Keratinocyte (primary cell): Measurements from ENCODE around the gene PARK7. TPM values are rescaled to one million over a fixed set of nuclear protein-coding genes. Genes with fewer than 3 reads are reported as not detected.

Experiments used
- DNase-seq: peaks from one replicate; pipeline ENCODE4 v3.0.0-alpha.2; 2011; ENCODE audit warnings: low read depth, missing footprints, low spot score
- FAIRE-seq: peaks from 2 replicates; lab custom pipeline; 2011; peaks lifted over from hg19 to GRCh38; lab: Jason Lieb, UNC
- H2AFZ ChIP-seq: 2 replicates; pipeline ENCODE4 v1.6.0; 2012; ENCODE audit warnings: low read length, control low read depth, inconsistent platforms; ENCODE audit not compliant: control insufficient read depth
- H3K27ac ChIP-seq: 2 replicates; pipeline ENCODE4 v1.5.1; 2011; ENCODE audit warnings: low read length; ENCODE audit not compliant: control insufficient read depth, insufficient read depth
- H3K27me3 ChIP-seq: 3 replicates; pipeline ENCODE4 v1.6.0; 2011; ENCODE audit warnings: low read length; ENCODE audit not compliant: control insufficient read depth, insufficient read depth; ENCODE audit errors: extremely low read depth
- H3K36me3 ChIP-seq, 2 experiments: 2 replicates in 1 of 2; 3 replicates in 1 of 2; pipeline ENCODE4 v1.5.1; 2011; ENCODE audit warnings: low read length in 2 of 2, mild to moderate bottlenecking in 1 of 2; ENCODE audit not compliant: control insufficient read depth in 2 of 2, insufficient read depth in 2 of 2; ENCODE audit errors: extremely low read depth in 1 of 2
- H3K4me1 ChIP-seq: 3 replicates; pipeline ENCODE4 v1.5.1; 2011; ENCODE audit warnings: low read length; ENCODE audit not compliant: control insufficient read depth, insufficient read depth; ENCODE audit errors: extremely low read depth
- H3K4me2 ChIP-seq: 3 replicates; pipeline ENCODE4 v1.6.0; 2011; ENCODE audit warnings: low read depth, low read length; ENCODE audit not compliant: control insufficient read depth, insufficient read depth; ENCODE audit errors: extremely low read depth
- H3K4me3 ChIP-seq, 3 experiments: fragments of 200-600 bp in 1 of 3; sonication (generic) in 1 of 3; 2 replicates in 2 of 3; 3 replicates in 1 of 3; pipeline ENCODE4 v1.5.1; 2011 to 2016; ENCODE audit warnings: low read length in 3 of 3, mild to moderate bottlenecking in 3 of 3, control low read depth in 2 of 3, inconsistent platforms in 1 of 3, low read depth in 1 of 3, mixed read lengths in 1 of 3, mixed run types in 1 of 3, moderate library complexity in 1 of 3; ENCODE audit not compliant: control insufficient read depth in 2 of 3, insufficient read depth in 2 of 3; ENCODE audit errors: extremely low read depth in 1 of 3
- H3K79me2 ChIP-seq: 2 replicates; pipeline ENCODE4 v1.6.0; 2012; ENCODE audit warnings: low read length; ENCODE audit not compliant: control insufficient read depth, insufficient read depth
- H3K9ac ChIP-seq: 3 replicates; pipeline ENCODE4 v1.6.0; 2011; ENCODE audit warnings: low read length; ENCODE audit not compliant: control insufficient read depth, insufficient read depth; ENCODE audit errors: extremely low read depth
- H3K9me1 ChIP-seq: 3 replicates; pipeline ENCODE4 v1.6.0; 2011; ENCODE audit warnings: low read length; ENCODE audit not compliant: control insufficient read depth, insufficient read depth; ENCODE audit errors: extremely low read depth
- H3K9me3 ChIP-seq: 2 replicates; pipeline ENCODE4 v1.5.1; 2012; ENCODE audit warnings: low read depth, low read length; ENCODE audit not compliant: control insufficient read depth
- H4K20me1 ChIP-seq: 3 replicates; pipeline ENCODE4 v1.6.0; 2011; ENCODE audit warnings: low read length; ENCODE audit not compliant: control insufficient read depth, insufficient read depth; ENCODE audit errors: extremely low read depth
- CTCF ChIP-seq, 3 experiments: IDR thresholded peaks in 1 of 3; conservative IDR thresholded peaks in 1 of 3; optimal IDR thresholded peaks in 1 of 3; 2 replicates in 2 of 3; 3 replicates in 1 of 3; pipeline versions ENCODE3 to v1.5.1; 2011; ENCODE audit warnings: low read length in 3 of 3, mild to moderate bottlenecking in 3 of 3, moderate library complexity in 2 of 3, control low read depth in 1 of 3, inconsistent platforms in 1 of 3; ENCODE audit not compliant: insufficient read depth in 2 of 3; ENCODE audit errors: extremely low read depth in 1 of 3
- EZH2 ChIP-seq: IDR thresholded peaks from one replicate; pipeline ENCODE4 v1.6.1; 2012; ENCODE audit warnings: inconsistent platforms, mild to moderate bottlenecking, low read length, moderate library complexity
- dilution Hi-C: fragments of 300-500 bp; cut with MboI; formaldehyde crosslinking; loops from one replicate; pipeline ENCODE4 v1.7.0; 2020; ENCODE audit warnings: low sequenced_read_pairs; ENCODE audit not compliant: extremely low pct_ligation_motif_present
- polyA plus RNA-seq, 5 experiments: library from polyadenylated mRNA; depleted of rRNA in 3 of 5; stranded (reverse) in 3 of 5; stranded (forward) in 1 of 5; unstranded in 1 of 5; fragments of >200 nt; gene quantifications; 1 replicate in 1 of 5; 2 replicates in 3 of 5; 3 replicates in 1 of 5; pipeline versions ENCODE4 v1.2.1 to v1.2.3, GENCODE V29; 2011 to 2012; ENCODE audit warnings: missing spikeins in 2 of 5, low read depth in 1 of 5, low replicate concordance in 1 of 5

Gene PARK7
- polyA plus RNA-seq, 1 donor (not counting 4 experiments of a cell fraction or from before 2014, with no cell fraction given): 502 TPM

GRCh38 chr1:7956218-7957032 lies 5.1 kb upstream of the PARK7 start:
- H3K9ac ChIP-seq: no peak overlapping the region
- H2AFZ ChIP-seq: no peak overlapping the region
- no peaks in the 10 kb centered on the region for H3K27me3 ChIP-seq
- no peak for TF ChIP-seq EZH2
- no peak for TF ChIP-seq CTCF (optimal IDR thresholded peaks at IDR 0.05 in 1 of 3, IDR thresholded peaks at IDR 0.05 in 1 of 3, conservative IDR thresholded peaks at IDR 0.05 in 1 of 3; ENCODE audit: extremely low read depth in 1 of 3, insufficient read depth in 2 of 3, low read length in 3 of 3)
- no peak for FAIRE-seq
- no peak for DNase-seq
- no peak overlapping the region for H3K4me2 ChIP-seq
- no peak overlapping the region for H3K4me3 ChIP-seq
- no peaks in the 10 kb centered on the region for H3K9me1 ChIP-seq
- H3K36me3 ChIP-seq: no peaks in the 10 kb centered on the region
- H3K79me2 ChIP-seq: peaks cover 4% of the 10 kb centered on the region
- no peaks in the 10 kb centered on the region for H3K9me3 ChIP-seq
- dilution Hi-C loops: no loop called here
- no peak overlapping the region for H3K27ac ChIP-seq
- no peaks in the 10 kb centered on the region for H4K20me1 ChIP-seq
- peaks cover 12% of the 10 kb centered on the region for H3K4me1 ChIP-seq

- Histone ChIP-seq H3K4me1 (peaks cover 6% of the 10 kb centered on the region), H4K20me1 (no peaks in the 10 kb centered on the region), H2AFZ (no peak overlapping the region), H3K36me3 (peaks cover 5 to 16% of the 10 kb centered on the region in 2 experiments), H3K9me1 (no peaks in the 10 kb centered on the region), H3K4me2 (peak overlapping the region; percentile 89), H3K9me3 (no peaks in the 10 kb centered on the region), H3K79me2 (peaks cover 39% of the 10 kb centered on the region), H3K27me3 (no peaks in the 10 kb centered on the region), H3K9ac (peak overlapping the region; percentile 94), H3K27ac (no peak overlapping the region), H3K4me3 (peak overlapping the region in 2 of 3 experiments; percentile 95 to 98)
- TF ChIP-seq CTCF (optimal IDR thresholded peaks at IDR 0.05 in 1 of 3, IDR thresholded peaks at IDR 0.05 in 1 of 3, conservative IDR thresholded peaks at IDR 0.05 in 1 of 3; ENCODE audit: extremely low read depth in 1 of 3, insufficient read depth in 2 of 3, low read length in 3 of 3) (no peak), EZH2 (no peak)
- dilution Hi-C loops: no loop called here
- no peak for DNase-seq
- no peak for FAIRE-seq
These were observed 1.3 kb upstream of the PARK7 start for GRCh38 chr1:7960165-7960564.
